ENCODE data around the gene PKD1. TPM values are rescaled to one million over a fixed set of nuclear protein-coding genes. Genes with fewer than 3 reads are reported as not detected.
"Not testable (repeated sequence)": the region's sequence is repeated elsewhere in the genome, so short reads cannot be mapped to it uniquely, and the experiment has no call there.

The PKD1 gene
- total RNA-seq, 1 donor from 2014 or later: 628 TPM

DNA sequence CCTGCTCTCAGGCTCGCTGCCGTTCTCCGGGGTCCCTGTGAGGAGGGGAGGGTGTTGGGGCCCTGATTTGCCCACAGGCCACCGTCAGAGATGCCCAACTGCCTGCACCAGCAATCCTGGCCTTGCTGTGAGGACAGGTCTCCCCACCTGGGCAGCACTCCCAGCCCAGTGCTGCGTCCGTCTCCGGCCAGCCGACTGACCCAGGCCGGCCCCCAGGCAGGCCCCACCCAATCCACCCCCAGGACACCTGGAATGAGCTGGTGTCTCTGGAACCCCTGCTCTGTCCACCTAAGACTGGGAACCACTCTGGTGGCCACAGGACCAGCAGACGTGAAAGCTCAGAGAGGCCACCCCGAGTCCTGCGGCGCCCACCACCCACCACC is 20.1 kb downstream of the PKD1 start:
- TF ChIP-seq, protein P1, sequence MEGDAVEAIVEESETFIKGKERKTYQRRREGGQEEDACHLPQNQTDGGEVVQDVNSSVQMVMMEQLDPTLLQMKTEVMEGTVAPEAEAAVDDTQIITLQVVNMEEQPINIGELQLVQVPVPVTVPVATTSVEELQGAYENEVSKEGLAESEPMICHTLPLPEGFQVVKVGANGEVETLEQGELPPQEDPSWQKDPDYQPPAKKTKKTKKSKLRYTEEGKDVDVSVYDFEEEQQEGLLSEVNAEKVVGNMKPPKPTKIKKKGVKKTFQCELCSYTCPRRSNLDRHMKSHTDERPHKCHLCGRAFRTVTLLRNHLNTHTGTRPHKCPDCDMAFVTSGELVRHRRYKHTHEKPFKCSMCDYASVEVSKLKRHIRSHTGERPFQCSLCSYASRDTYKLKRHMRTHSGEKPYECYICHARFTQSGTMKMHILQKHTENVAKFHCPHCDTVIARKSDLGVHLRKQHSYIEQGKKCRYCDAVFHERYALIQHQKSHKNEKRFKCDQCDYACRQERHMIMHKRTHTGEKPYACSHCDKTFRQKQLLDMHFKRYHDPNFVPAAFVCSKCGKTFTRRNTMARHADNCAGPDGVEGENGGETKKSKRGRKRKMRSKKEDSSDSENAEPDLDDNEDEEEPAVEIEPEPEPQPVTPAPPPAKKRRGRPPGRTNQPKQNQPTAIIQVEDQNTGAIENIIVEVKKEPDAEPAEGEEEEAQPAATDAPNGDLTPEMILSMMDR (IDR thresholded peaks at IDR 0.05; ENCODE audit: partially characterized antibody, unreplicated experiment): no peak
- no peaks in the 10 kb centered on the region for H3K4me1 Mint-ChIP-seq (ENCODE audit: low read depth, unreplicated experiment)
- no peak for DNase-seq
- H3K27ac Mint-ChIP-seq (ENCODE audit: unreplicated experiment): no peak overlapping the region
- peaks cover 6% of the 10 kb centered on the region for H3K27me3 Mint-ChIP-seq (ENCODE audit: unreplicated experiment)
- peaks cover 3% of the 10 kb centered on the region for H3K9me3 Mint-ChIP-seq (ENCODE audit: unreplicated experiment)
- no peak overlapping the region for H3K4me3 Mint-ChIP-seq (ENCODE audit: unreplicated experiment)
- H3K36me3 Mint-ChIP-seq (ENCODE audit: unreplicated experiment): no peaks in the 10 kb centered on the region

DNA sequence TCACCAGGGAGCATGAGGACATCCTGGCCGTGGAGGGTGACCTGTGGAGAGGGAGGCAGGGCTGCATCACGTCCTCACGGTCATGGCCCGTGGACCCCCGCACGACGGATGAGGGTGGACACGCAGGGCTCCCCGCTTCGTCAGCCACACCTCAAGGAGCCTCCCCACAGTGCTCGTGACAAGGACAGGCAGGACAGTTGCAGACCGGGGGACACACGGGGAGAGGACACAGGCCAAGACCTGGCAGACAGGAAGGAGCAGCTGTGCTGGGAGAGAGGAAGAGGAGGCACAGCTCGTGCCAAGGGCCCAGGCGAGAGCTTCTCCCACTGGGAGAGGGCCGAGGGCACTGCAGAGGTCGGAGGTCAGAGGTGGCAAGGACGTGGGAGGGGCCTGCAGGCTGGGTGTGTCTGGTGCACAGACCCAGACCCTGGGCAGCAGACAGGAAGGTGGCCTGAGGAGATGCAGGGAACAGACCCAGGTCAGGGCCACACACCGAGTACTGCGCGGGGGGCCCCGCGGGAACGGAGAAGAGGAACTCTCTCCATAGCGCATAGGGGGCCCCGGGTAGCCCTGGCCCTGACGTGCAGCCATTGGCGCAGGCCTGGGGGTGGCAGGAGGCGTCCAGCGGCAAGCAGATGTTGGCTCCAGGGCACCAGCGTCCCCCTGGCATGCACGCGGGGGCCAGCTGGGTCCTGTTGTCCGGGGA is 20.7 kb downstream of the PKD1 start:
- not testable (repeated sequence) for H3K4me1 Mint-ChIP-seq (ENCODE audit: low read depth, unreplicated experiment); H3K9me3 Mint-ChIP-seq (ENCODE audit: unreplicated experiment); H3K4me3 Mint-ChIP-seq (ENCODE audit: unreplicated experiment); DNase-seq; H3K27me3 Mint-ChIP-seq (ENCODE audit: unreplicated experiment); H3K36me3 Mint-ChIP-seq (ENCODE audit: unreplicated experiment)
- H3K27ac Mint-ChIP-seq (ENCODE audit: unreplicated experiment): peak overlapping the region; percentile 38

DNA sequence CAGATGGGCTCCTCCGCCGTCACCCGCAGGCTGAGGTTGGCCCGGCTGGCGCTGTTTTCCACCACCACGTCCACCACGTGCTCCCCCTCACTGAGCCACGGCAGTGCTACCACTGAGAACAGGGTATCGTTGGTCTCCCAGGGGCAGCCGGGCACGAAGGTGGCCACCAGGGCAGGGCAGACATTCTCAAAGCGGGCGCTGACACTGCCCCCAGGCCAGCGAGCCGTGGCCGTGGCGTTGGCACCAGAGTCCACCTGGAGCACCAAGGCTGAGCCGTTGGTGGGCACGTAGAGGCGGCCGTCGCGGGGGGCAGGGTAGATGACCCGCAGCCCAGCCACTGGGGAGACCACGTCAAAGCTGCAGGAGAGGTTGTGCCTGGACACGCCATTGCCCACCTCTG is 21.5 kb downstream of the PKD1 start:
- H3K4me3 Mint-ChIP-seq (ENCODE audit: unreplicated experiment); H3K9me3 Mint-ChIP-seq (ENCODE audit: unreplicated experiment); H3K27ac Mint-ChIP-seq (ENCODE audit: unreplicated experiment); H3K36me3 Mint-ChIP-seq (ENCODE audit: unreplicated experiment); H3K4me1 Mint-ChIP-seq (ENCODE audit: low read depth, unreplicated experiment); H3K27me3 Mint-ChIP-seq (ENCODE audit: unreplicated experiment); DNase-seq: not testable (repeated sequence)

DNA sequence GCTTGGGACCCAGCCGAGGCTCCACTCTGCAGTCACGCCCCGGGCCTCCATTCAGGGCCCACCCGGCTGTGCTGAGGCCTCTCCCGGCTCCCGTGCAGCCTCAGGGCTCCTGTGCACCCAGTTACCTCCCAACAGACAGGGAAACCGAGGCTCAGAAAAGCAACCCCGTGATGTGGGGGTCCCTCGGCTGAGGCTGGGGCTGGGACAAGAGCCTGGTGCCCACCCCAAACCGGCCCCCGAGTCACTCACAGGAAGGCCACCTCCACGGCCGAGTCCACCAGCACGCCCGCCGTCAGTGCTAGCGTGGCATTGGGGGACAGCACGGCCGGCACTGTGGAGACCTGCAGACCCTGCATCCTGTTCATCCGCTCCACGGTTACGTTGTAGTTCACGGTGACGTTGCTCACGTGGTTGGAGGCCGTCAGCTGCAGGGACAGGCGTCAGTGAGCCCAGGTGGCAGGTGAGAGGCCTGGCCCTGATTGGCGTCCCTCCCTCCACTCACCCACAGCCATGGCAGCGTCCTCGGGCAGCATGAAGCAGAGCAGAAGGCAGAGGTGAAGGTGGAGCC is 23.1 kb downstream of the PKD1 start:
- not testable (repeated sequence) for H3K4me3 Mint-ChIP-seq (ENCODE audit: unreplicated experiment); DNase-seq; H3K36me3 Mint-ChIP-seq (ENCODE audit: unreplicated experiment); H3K27me3 Mint-ChIP-seq (ENCODE audit: unreplicated experiment); H3K9me3 Mint-ChIP-seq (ENCODE audit: unreplicated experiment); H3K27ac Mint-ChIP-seq (ENCODE audit: unreplicated experiment); H3K4me1 Mint-ChIP-seq (ENCODE audit: low read depth, unreplicated experiment)

DNA sequence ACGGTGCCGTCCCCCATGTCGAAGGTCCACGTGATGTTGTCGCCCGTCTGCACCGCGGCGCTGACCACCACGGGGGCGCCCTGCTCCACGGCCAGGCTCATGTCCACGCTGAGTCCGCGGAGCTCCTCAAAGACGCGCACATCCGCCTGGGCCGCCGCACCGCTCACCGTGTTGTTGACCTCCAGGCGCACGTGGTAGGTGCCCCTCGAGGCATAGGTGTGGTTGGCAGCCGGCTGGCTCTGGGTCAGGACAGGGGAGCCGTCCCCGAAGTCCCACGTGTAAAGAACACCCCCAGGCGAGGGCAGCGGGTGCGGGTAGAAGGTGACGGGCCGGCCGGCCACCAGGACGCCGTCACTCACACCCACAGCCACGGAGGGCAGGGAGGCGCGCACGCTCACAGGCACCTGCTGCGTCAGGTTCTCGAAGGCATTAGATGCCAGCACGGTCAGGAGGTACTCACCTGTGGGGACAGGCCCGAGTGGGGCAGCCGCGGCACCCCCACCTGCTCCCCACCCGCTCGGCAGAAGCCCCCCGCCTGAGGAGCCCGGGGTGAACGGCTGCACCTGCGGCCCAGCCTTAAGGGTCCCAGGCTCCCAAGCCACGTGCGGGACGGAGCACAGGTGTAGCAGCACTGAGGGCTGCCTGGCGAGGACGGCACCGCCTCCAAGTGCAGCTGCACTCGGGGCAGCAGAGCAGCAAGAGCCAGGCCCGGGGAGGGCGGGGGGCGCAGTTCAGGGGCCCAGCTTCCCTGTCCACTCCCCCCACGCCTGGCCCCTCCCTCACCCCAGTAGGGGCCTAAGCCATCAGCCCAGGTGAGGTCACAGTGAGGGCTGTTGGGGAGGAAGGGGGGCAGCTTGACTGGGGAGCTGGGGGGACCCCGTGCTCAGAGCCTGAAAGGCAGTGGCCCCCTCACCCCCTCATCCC is 24.0 kb downstream of the PKD1 start:
- not testable (repeated sequence) for H3K4me1 Mint-ChIP-seq (ENCODE audit: low read depth, unreplicated experiment); H3K27me3 Mint-ChIP-seq (ENCODE audit: unreplicated experiment); H3K4me3 Mint-ChIP-seq (ENCODE audit: unreplicated experiment); DNase-seq; H3K36me3 Mint-ChIP-seq (ENCODE audit: unreplicated experiment); H3K9me3 Mint-ChIP-seq (ENCODE audit: unreplicated experiment); H3K27ac Mint-ChIP-seq (ENCODE audit: unreplicated experiment)

DNA sequence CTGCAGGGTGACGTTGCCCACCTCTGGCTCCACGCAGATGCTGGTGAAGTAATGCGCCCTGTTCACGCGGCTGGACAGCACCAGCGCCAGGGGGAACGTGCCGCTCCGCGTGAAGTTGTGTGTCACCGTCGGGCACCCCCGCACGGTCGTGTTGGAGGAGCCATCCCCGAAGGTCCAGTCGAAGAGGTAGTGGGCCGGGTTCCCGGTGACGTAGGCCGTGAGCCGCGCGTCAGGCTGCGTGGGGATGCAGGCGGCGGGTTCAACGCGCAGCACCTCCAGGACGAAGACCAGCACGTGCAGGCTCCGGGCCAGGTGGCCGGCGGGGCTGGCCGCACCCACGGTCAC is 24.7 kb downstream of the PKD1 start:
- H3K9me3 Mint-ChIP-seq (ENCODE audit: unreplicated experiment); H3K36me3 Mint-ChIP-seq (ENCODE audit: unreplicated experiment); H3K27ac Mint-ChIP-seq (ENCODE audit: unreplicated experiment); H3K27me3 Mint-ChIP-seq (ENCODE audit: unreplicated experiment); H3K4me3 Mint-ChIP-seq (ENCODE audit: unreplicated experiment); H3K4me1 Mint-ChIP-seq (ENCODE audit: low read depth, unreplicated experiment); DNase-seq: not testable (repeated sequence)

DNA sequence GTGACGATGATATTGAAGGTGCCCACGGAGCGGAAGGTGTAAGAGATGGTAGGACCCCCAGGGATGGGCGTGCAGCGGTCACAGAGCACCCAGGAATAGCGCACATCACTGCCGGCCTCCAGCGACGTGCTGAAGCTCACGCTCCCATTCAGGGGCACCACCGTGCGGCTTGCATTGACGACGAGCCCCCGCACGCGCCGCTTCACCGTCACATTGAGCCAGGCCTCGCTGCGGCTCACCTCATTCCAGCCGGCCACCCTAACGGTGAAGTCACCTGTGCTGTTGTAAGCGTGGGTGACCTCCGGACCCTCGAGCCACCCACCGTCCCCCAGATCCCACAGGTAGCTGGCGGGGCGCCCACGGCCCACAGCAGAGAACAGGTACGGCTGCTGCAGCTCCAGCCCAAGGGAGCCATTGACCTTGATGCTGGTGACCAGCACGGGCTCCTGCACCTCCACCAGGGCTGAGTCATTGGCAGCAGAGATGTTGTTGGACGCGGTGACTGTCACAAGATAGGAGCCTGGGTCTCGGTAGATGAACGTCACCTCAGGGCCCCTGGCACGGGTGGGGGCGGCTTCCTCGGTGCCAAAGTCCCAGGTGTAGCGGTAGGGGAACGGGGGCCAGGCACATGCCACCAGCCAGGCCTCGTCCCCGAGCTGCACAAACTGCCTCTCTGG is 25.2 kb downstream of the PKD1 start:
- not testable (repeated sequence) for H3K36me3 Mint-ChIP-seq (ENCODE audit: unreplicated experiment); H3K27me3 Mint-ChIP-seq (ENCODE audit: unreplicated experiment); H3K27ac Mint-ChIP-seq (ENCODE audit: unreplicated experiment); H3K9me3 Mint-ChIP-seq (ENCODE audit: unreplicated experiment); H3K4me3 Mint-ChIP-seq (ENCODE audit: unreplicated experiment); DNase-seq; H3K4me1 Mint-ChIP-seq (ENCODE audit: low read depth, unreplicated experiment)

DNA sequence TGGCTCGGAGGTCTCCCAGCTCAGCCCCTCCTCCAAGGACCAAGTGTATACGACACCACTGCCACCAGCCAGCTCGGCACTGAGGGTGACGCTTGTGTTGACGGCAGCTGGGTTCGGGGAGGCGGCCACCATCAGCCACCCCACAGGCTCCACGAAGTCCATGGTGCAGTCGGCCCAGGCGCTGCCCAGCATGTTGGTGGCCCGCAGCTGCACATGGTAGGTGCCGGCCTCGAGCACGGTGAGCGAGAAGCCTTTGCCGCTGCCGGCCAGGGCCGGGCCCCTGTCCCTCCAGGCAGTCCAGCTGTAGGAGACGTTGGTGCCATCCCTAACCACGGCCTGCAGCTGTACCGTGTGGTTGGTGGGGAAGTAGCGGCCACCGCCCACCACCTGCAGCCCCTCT is 25.8 kb downstream of the PKD1 start:
- not testable (repeated sequence) for H3K27me3 Mint-ChIP-seq (ENCODE audit: unreplicated experiment); H3K36me3 Mint-ChIP-seq (ENCODE audit: unreplicated experiment); H3K4me3 Mint-ChIP-seq (ENCODE audit: unreplicated experiment); H3K4me1 Mint-ChIP-seq (ENCODE audit: low read depth, unreplicated experiment); H3K9me3 Mint-ChIP-seq (ENCODE audit: unreplicated experiment); DNase-seq; H3K27ac Mint-ChIP-seq (ENCODE audit: unreplicated experiment)

DNA sequence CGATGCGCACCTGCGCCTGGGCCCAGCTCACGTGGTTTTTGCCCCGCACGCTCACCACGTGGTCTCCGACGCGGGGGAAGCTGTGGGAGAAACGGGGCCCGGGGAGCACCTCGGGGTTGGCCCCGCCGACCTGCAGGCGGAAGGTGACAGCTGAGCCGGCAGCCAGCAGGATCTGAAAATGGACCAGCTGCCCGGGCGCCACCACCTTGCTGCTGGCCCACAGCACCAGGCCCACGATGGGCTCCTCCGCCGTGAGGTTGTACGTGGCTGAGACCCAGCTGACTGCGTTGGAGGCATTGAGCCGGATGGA is 26.5 kb downstream of the PKD1 start:
- H3K9me3 Mint-ChIP-seq (ENCODE audit: unreplicated experiment); DNase-seq; H3K36me3 Mint-ChIP-seq (ENCODE audit: unreplicated experiment); H3K4me3 Mint-ChIP-seq (ENCODE audit: unreplicated experiment); H3K4me1 Mint-ChIP-seq (ENCODE audit: low read depth, unreplicated experiment); H3K27me3 Mint-ChIP-seq (ENCODE audit: unreplicated experiment); H3K27ac Mint-ChIP-seq (ENCODE audit: unreplicated experiment): not testable (repeated sequence)

DNA sequence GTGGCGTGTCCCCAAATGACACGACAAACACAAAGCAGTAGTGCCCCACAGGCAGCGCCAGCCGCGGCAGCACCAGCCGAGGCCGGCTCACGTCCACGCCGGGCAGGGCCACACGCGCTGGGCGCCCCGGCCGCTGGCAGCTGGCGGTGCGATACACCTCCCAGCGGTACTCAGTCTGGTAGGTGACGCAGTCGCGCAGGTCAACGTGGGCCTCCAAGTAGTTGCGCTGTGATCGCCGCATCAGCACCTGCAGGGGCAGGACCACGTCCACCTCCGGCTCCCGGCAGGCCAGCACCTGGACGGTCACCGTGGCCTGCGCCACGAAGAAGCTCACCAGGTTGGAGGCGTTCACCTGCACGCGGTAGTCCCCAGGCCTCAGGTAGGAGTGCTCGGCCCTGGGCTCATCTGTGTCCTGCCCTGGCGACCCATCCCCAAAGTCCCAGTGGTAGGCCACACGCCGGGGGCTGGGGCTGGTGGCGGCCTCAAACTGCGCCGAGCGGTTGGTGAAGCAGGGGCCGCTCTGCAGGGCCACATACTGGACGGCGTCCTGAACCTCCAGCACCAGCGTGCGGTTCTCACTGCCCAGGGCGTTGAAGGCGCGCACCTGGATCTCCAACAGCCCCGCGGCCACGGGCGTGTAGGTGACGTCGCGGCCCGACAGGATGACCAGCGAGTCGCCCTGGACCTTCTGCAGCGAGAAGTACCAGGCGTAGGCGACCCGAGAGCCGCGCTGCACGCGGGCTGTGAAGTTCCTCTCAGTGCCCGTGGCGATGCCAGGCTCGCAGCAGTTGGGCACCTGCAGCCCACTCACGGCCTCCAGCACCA is 27.0 kb downstream of the PKD1 start:
- not testable (repeated sequence) for H3K27me3 Mint-ChIP-seq (ENCODE audit: unreplicated experiment); H3K4me3 Mint-ChIP-seq (ENCODE audit: unreplicated experiment); DNase-seq; H3K9me3 Mint-ChIP-seq (ENCODE audit: unreplicated experiment); H3K27ac Mint-ChIP-seq (ENCODE audit: unreplicated experiment); H3K36me3 Mint-ChIP-seq (ENCODE audit: unreplicated experiment); H3K4me1 Mint-ChIP-seq (ENCODE audit: low read depth, unreplicated experiment)
